A673 (cell line): ENCODE results near the gene LRRC42. TPM values are rescaled to one million over a fixed set of nuclear protein-coding genes. Genes with fewer than 3 reads are reported as not detected.
A peak's percentile ranks its signal among the peaks of the same experiment; 100 is the strongest.

Experiments
- BruUV-seq: library from RNA; stranded (reverse); fragments of 400-500 nt; replicated peaks from 2 replicates; lab custom pipeline; 2021; lab: Mats Ljungman, UMichigan
- CTCF ChIA-PET: fragments of 300-600 bp; sonication (Branson Sonifier 250); formaldehyde crosslinking; loops from one replicate; lab custom pipeline; 2022; ENCODE audit warnings: antibody characterized with exemption; lab: Charles Lee
- POLR2A ChIA-PET: fragments of 300-600 bp; sonication (Branson Sonifier 250); formaldehyde crosslinking; loops from one replicate; lab custom pipeline; 2022; ENCODE audit warnings: antibody characterized with exemption; ENCODE audit not compliant: low non-redundant PET; lab: Charles Lee
- DNase-seq: peaks from one replicate; pipeline ENCODE4 v3.0.0-alpha.2; 2015; ENCODE audit warnings: low spot score
- H3K27ac ChIP-seq: fragments of 200-600 bp; sonication (generic); 2 replicates; pipeline ENCODE4 v1.5.1; 2016; ENCODE audit warnings: mixed run types, low read depth, mild to moderate bottlenecking, mixed read lengths, antibody characterized with exemption, low read length; ENCODE audit not compliant: poor library complexity, severe bottlenecking
- H3K27me3 ChIP-seq: fragments of 200-600 bp; sonication (generic); replicated peaks from 2 replicates; pipeline ENCODE4 v1.6.1; 2017; ENCODE audit warnings: mixed run types, low read depth, mild to moderate bottlenecking, mixed read lengths, antibody characterized with exemption, low read length; ENCODE audit not compliant: insufficient read depth, poor library complexity
- H3K36me3 ChIP-seq: fragments of 200-600 bp; sonication (generic); 2 replicates; pipeline ENCODE4 v1.6.1; 2016; ENCODE audit warnings: mixed run types, mild to moderate bottlenecking, mixed read lengths, antibody characterized with exemption, low read length; ENCODE audit not compliant: insufficient read depth, poor library complexity, severe bottlenecking
- H3K4me1 ChIP-seq: fragments of 200-600 bp; sonication (generic); 2 replicates; pipeline ENCODE4 v1.6.1; 2017; ENCODE audit warnings: mixed run types, mild to moderate bottlenecking, mixed read lengths, antibody characterized with exemption, low read length; ENCODE audit not compliant: insufficient read depth, poor library complexity, severe bottlenecking
- H3K4me3 ChIP-seq: fragments of 200-600 bp; sonication (generic); 2 replicates; pipeline ENCODE4 v1.5.1; 2016; ENCODE audit warnings: low read depth, mixed run types, mild to moderate bottlenecking, mixed read lengths, low read length; ENCODE audit not compliant: poor library complexity, severe bottlenecking
- H3K9me3 ChIP-seq: fragments of 200-600 bp; sonication (generic); 2 replicates; pipeline ENCODE4 v1.6.1; 2016; ENCODE audit warnings: mixed run types, low read depth, mild to moderate bottlenecking, mixed read lengths, antibody characterized with exemption, low read length; ENCODE audit not compliant: poor library complexity, severe bottlenecking
- CTCF ChIP-seq: fragments of 300-800, 200-600 bp; sonication (generic); conservative IDR thresholded peaks from 2 replicates; pipeline ENCODE4 v1.5.1; 2017; ENCODE audit warnings: low read depth, mild to moderate bottlenecking, antibody characterized with exemption, low read length, moderate library complexity, mixed read lengths
- EZH2 ChIP-seq: fragments of 200-600 bp; sonication (generic); IDR thresholded peaks from 2 replicates; pipeline ENCODE4 v1.6.1; 2017; ENCODE audit warnings: borderline replicate concordance, low read depth, mild to moderate bottlenecking, mixed read lengths, antibody characterized with exemption, low read length; ENCODE audit not compliant: poor library complexity, severe bottlenecking
- intact Hi-C: fragments of 100-400 bp; cut with micrococcal nuclease; formaldehyde crosslinking; loops from one replicate; pipeline ENCODE4 v1.10.0; 2022; ENCODE audit not compliant: unreplicated experiment
- total RNA-seq: library from RNA; stranded (reverse); gene quantifications from 2 replicates; pipeline ENCODE4 v1.2.3, GENCODE V29; 2021

LRRC42 gene
- total RNA-seq, 1 experiment from 2014 or later: 25.8 TPM

- H3K27me3 ChIP-seq: no peaks in the 10 kb centered on the region
- DNase-seq: no peak
- TF ChIP-seq EZH2 (no peak), CTCF (no peak)
- no TSS peak for BruUV-seq
- no peaks in the 10 kb centered on the region for H3K9me3 ChIP-seq
- intact Hi-C loops: no loop called here
- H3K27ac ChIP-seq: no peak overlapping the region
- no peaks in the 10 kb centered on the region for H3K4me1 ChIP-seq
- no peak overlapping the region for H3K4me3 ChIP-seq
- no peaks in the 10 kb centered on the region for H3K36me3 ChIP-seq
- POLR2A ChIA-PET: no interaction called here
- CTCF ChIA-PET: interaction anchor here (0.6 kb wide), 1 partner anchor 32 kb away, joined by 3 read pairs; no protein-coding TSS in a partner anchor
Observed at GRCh38 chr1:53979712-53980450, 33.7 kb downstream of the LRRC42 start.

- TF ChIP-seq EZH2 (no peak), CTCF (no peak)
- Histone ChIP-seq H3K36me3 (no peaks in the 10 kb centered on the region), H3K9me3 (no peaks in the 10 kb centered on the region), H3K27me3 (no peaks in the 10 kb centered on the region), H3K4me3 (no peak overlapping the region), H3K27ac (no peak overlapping the region), H3K4me1 (no peaks in the 10 kb centered on the region)
- POLR2A ChIA-PET: no interaction called here
- intact Hi-C loops: no loop called here
- CTCF ChIA-PET: no interaction called here
- DNase-seq: no peak
- no TSS peak for BruUV-seq
Observed at GRCh38 chr1:53981220-53981619, 35.1 kb downstream of the LRRC42 start.

- no peaks in the 10 kb centered on the region for H3K36me3 ChIP-seq
- peak; percentile 15 for DNase-seq
- H3K27me3 ChIP-seq: no peaks in the 10 kb centered on the region
- no TSS peak for BruUV-seq
- H3K27ac ChIP-seq: no peak overlapping the region
- POLR2A ChIA-PET: no interaction called here
- TF ChIP-seq CTCF: no peak
- no peak overlapping the region for H3K4me3 ChIP-seq
- H3K4me1 ChIP-seq: no peaks in the 10 kb centered on the region
- CTCF ChIA-PET: no interaction called here
- intact Hi-C loops: no loop called here
- H3K9me3 ChIP-seq: no peaks in the 10 kb centered on the region
Observed at GRCh38 chr1:53982034-53982762, 36.0 kb downstream of the LRRC42 start.
